Measurements from ENCODE around the gene NFIC.

NFIC gene

GRCh38 chr19:3481241-3482090 lies 115.1 kb downstream of the NFIC start:
- no peak overlapping the region for H3K4me3 ChIP-seq (ENCODE audit: low read depth, low read length)
- DNase-seq (ENCODE audit: low read depth): no peak
- TF ChIP-seq CTCF (IDR thresholded peaks at IDR 0.05; ENCODE audit: low read depth, low read length, missing control alignments): no peak
- in situ Hi-C loops (cut with HindIII; ENCODE audit: low sequenced_read_pairs): no loop called here

GRCh38 chr19:3482507-3483225 lies 116.3 kb downstream of the NFIC start:
- no peak for TF ChIP-seq CTCF (IDR thresholded peaks at IDR 0.05; ENCODE audit: low read depth, low read length, missing control alignments)
- in situ Hi-C loops (cut with HindIII; ENCODE audit: low sequenced_read_pairs): no loop called here
- DNase-seq (ENCODE audit: low read depth): no peak
- H3K4me3 ChIP-seq (ENCODE audit: low read depth, low read length): no peak overlapping the region

- no peak within 1 kb of the TSS for H3K4me3 ChIP-seq (ENCODE audit: low read depth, low read length)
- in situ Hi-C loops (cut with HindIII; ENCODE audit: low sequenced_read_pairs): no loop called here
- DNase-seq (ENCODE audit: low read depth): no peak
- TF ChIP-seq CTCF (IDR thresholded peaks at IDR 0.05; ENCODE audit: low read depth, low read length, missing control alignments): no peak
These were observed 116.8 kb downstream of the NFIC start, which contains the start of gene SMIM44 for GRCh38 chr19:3483226-3483628. Gene SMIM44, minus strand, starts transcription at chr19:3483441. Its CDS starts 38 bp downstream, at chr19:3483403.

- no peak for DNase-seq (ENCODE audit: low read depth)
- no peak overlapping the region for H3K4me3 ChIP-seq (ENCODE audit: low read depth, low read length)
- no peak for TF ChIP-seq CTCF (IDR thresholded peaks at IDR 0.05; ENCODE audit: low read depth, low read length, missing control alignments)
- in situ Hi-C loops (cut with HindIII; ENCODE audit: low sequenced_read_pairs): no loop called here
These were observed 125.2 kb downstream of the NFIC start for GRCh38 chr19:3491396-3492119.

- in situ Hi-C loops (cut with HindIII; ENCODE audit: low sequenced_read_pairs): no loop called here
- no peak overlapping the region for H3K4me3 ChIP-seq (ENCODE audit: low read depth, low read length)
- no peak for DNase-seq (ENCODE audit: low read depth)
- no peak for TF ChIP-seq CTCF (IDR thresholded peaks at IDR 0.05; ENCODE audit: low read depth, low read length, missing control alignments)
These were observed 125.9 kb downstream of the NFIC start for GRCh38 chr19:3492131-3492839.

GRCh38 chr19:3492919-3493318 lies 126.5 kb downstream of the NFIC start:
- no peak overlapping the region for H3K4me3 ChIP-seq (ENCODE audit: low read depth, low read length)
- no peak for DNase-seq (ENCODE audit: low read depth)
- TF ChIP-seq CTCF (IDR thresholded peaks at IDR 0.05; ENCODE audit: low read depth, low read length, missing control alignments): no peak
- in situ Hi-C loops (cut with HindIII; ENCODE audit: low sequenced_read_pairs): no loop called here

All from astrocyte of the cerebellum (primary cell).